IPS-11a (cell line): ENCODE measurements around the gene TTC7B.

ENCODE experiments used
- H3K4me3 ChIP-seq: one replicate; pipeline ENCODE4 v1.5.1; 2013; ENCODE audit warnings: low read depth, low read length, control low read depth

Gene TTC7B

DNA sequence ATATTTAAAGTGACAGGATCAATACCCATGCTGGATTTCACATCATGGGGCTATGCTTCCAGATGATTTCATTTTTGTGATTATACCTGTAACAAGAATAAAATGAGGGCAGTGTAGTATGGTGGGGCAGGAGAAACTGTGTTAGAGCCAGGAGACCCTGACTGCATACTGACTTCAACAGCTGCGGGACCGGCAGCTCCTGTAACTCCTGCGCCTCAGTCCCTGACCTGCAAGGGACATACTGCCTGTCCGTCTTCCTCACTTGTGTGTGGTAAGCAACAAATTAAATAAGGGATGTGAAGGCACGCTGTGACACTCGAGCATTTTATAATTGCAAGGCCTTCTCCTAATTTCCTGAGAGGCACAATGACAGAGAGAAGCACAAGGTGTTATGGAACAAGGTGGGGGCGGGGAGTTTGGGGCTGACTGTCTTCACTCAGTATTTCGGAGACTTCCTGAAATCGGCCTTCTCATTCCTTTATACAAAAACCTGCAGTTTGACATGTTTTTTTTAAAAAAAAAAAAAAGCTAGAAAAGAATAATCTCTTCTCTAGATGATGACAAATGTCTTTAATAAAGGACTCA is 164.2 kb downstream of the TTC7B start:
- H3K4me3 ChIP-seq, result no peak overlapping the region

DNA sequence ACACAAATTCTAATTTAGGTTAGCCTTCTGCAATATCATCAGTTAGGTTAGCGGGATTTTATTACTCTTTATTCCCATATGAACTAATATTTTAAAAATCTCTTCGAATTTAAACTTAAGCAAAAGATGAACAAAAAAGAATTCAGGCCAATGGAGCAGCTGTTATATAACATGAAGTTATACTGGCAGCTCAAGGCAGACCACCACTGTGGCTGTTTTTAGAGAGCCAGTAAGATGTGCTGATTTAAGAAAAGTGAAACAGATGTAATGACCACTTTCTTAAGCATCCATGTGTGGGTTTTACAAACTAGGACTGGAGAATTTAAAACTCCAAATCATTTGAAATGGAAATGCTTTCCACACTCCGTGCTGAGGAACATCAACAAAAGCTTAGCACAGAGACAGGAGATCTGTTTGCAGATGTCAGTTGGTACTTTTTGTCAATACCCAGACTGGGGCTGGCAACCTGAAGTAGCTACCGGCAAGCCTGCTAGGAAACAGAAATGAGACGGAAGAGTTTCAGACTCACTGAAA is 164.9 kb downstream of the TTC7B start:
- no peak overlapping the region for H3K4me3 ChIP-seq

DNA sequence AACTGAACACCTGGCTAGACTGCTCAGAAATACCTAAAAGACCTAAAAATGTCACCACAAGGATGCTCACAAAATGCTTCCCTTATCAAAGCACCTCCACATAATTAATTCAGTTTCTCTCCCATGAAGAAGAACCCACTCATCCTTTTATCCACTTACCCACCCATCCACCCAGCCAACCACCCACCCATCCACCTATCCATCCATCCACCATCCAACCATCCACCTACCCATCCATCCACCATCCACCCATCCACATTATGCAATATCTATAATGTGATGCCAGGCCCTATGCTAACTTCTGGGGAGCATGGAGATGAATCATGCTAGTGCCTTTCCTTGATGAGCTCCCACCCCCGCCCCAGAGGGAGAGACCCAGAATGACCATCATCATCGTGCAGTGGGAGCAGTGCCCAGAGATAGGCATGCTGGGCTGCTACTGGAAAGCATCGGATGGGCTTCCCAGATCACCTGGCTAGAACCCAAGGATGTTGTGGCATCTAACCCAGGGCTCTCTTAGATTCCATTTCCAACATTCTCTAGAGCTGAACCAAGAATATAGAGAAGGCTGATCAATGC is 166.6 kb downstream of the TTC7B start:
- H3K4me3 ChIP-seq, result no peak overlapping the region

DNA sequence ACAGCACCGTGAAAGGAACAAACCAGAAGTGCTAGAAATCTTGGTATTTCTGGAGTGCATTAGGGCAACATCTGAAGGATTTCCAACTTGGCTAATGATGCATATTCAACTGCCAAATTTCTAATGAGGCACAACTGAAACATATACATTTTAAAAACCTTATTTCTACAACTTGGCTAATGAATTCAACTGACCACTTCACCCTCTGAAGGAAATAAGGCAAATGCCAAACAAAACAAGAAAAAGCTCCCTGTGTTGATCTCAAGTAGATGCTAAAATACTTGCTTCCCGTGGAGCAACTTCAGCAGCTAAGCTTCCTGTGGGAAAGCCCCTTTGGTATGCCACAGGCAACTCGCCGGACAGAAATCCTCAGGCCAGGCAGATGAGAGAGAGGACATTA is 167.1 kb downstream of the TTC7B start:
- no peak overlapping the region for H3K4me3 ChIP-seq

DNA sequence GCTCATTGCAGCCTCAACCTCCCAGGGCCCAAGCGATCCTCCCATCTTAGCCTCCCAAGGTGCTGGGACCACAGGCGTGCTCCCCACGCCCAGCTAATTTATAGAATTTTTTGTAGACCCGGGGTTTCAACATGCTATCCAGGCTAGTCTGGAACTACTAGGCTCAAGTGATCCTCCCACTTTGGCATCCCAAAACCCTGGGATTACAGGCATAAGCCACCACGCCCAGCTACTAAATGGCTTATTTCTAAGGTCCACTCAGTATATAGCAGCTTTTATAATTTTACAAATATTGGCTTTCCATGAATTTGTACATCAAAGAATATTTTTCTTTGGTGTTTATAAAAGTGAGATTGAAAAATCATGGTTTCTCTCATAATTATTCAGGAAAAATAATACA is 167.8 kb downstream of the TTC7B start:
- H3K4me3 ChIP-seq, result no peak overlapping the region

DNA sequence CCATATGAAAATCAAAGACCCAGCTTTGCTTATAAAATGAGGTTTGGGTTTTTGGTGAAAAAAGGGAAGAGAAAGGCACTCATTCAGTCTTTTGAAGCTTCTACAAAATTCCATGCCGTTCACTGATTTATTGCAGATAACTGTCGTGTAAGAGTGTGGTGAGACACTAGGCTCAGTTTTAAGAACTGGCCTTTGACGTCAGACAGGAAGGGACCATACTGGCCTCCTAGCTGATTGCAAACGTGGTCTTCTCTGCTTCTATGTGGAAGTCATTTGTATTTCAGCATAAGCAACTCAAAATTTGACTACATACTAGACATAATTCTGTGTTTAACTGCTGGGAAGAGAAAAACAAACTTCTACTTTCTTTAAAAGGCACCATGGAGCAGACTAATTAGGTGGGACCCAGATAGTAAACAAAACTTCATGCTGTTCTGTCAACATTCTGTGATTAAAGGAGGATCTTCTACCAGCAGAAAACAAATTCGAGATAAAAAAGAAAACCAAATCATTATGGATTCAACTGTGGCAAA is 168.7 kb downstream of the TTC7B start:
- H3K4me3 ChIP-seq, result no peak overlapping the region

DNA sequence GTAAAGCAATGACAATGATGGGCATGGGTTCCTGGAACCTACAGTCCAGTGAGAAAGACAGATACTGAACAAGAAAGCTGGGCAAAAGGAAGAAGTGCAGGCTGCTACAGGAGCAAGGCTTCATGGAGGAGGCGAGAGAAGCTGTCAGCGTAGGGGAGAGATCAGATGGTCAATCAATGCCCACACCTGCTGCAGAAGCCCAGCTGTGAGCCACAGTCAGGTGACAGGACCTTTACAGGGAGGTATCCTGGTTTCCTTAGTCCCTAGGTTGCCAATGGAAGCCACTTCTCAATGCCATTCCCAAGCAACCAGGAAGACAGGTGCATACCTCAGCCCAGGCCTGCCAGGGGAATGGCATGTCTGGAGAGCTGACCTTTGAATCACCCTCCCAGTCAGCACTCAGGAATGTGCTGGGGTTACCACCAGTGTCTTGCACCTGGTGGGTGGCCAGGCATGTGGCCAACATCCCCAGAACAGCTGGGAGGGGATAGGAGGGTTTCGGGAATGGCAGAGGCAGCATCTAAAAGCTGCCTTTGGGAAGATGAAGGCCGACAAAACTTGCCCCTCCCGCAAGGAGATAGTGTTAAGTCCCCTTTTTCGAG is 170.3 kb downstream of the TTC7B start:
- no peak overlapping the region for H3K4me3 ChIP-seq

DNA sequence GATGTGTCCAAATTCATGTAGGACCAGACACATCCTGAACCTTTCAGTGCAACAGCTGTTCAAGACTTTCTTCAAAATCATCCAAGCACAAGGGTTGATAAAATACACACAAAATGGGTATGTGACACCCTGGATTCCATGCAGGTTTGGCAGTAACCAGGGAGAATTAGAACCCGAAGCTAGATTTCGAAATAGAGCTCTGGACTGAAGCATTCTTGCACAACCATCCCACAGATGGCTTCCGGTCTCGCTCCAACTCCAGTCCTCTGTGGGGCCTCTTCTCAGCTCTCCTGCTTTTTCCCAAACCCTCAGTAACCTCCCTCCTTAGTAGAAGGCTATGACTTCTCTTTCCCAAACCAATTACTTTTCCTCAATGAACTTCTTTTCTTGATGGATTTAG is 171.3 kb downstream of the TTC7B start:
- no peak overlapping the region for H3K4me3 ChIP-seq

DNA sequence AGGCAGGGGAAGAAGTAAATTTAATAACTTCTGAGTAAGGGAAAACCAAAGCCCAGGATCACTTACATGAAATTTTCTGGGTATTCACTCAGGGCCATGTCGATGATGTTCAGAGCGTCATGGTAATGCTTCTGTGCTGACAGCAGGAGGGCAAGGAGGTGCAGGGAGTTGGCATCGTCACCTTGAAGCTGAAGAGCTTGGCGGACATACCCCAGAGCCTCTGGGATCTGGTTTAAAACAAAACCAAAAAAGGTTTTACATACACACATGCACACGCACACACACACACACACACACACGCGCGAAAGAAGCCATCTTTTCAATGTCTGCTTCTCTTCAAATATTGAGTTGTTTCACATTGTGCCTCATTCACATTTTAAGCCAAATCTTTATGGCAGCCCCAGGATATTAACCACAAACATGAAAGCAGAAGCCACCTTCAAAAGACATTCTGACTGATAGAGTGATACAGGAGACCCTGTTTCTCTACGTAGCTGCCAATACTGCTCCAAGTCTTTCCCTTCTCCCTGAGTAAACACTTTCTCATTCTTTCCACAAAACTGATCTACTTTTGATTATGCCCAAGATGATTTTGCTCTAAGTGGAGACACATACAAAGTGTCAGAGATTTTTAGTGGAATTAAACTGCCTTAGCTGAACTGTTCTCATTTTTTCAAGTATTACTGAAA is 172.1 kb downstream of the TTC7B start:
- H3K4me3 ChIP-seq, result no peak overlapping the region

DNA sequence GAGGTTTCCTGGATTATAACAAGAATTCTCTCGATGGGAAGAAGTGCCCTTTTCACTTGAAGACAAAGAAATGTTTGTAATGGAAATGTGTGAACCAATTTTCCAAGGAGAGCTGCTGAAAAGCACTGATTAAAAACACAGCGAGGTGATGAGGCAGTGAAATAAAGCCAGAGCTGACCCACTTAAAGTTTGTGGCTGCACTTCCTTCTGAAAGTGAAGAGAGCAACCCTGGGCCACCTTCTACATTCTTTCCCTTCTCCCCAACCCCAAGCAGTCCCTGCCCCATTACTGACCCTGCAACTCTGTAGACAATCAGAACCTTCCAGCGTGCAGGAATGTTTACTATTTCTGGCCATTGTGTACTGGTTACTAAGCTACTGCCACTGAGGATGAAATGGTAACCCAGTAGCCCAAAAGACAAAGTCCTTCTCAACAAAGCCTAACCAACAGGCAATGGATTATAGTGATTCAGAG is 173.9 kb downstream of the TTC7B start:
- H3K4me3 ChIP-seq, result no peak overlapping the region

DNA sequence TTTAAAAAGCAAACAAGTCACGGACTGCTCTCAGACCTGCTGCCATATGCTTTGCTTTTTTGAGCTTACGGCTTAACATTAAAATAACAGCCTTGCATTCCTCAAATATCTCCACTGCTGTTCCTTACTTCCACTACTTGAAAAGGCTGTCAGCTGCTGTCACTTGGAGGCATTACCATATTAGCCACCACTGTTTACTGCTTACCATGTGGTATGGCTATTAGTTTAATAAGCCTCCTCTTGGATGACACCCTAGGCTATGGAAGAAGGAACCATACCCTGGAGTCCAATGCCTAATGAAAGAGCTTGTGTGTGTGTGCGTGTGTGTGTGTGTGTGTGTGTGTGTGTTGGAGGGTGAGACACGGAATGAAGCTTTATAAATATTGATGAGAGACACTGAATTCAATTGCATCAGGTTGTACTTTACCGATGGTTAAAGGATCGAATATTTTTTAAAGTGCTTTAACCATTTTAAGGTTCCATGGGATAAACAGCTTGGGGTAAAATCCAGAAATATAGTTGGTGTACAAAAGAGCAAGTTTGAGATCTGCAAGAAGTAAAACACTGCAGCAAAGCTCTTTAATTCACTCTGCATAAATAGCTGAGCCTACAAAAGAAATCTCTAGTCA is 174.5 kb downstream of the TTC7B start:
- no peak overlapping the region for H3K4me3 ChIP-seq

DNA sequence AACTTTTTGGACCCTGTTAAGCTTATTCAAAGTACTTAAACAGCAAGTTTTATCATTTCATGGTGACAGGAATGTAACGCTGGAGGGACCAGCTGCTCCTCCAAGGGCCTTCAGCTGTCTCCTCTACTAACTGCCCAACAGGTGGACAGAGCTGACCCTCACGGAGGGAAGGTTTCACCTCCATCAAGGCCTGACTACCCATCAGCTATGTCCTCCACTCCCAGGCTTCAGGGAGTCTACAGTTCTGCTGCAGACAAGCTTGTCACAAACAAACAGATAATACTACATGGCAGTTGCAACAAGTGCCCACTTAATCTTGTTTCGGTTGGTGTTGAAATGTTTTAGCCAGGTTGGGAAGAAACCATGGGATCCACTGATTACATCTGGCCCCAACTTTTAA is 175.1 kb downstream of the TTC7B start:
- H3K4me3 ChIP-seq, result no peak overlapping the region

DNA sequence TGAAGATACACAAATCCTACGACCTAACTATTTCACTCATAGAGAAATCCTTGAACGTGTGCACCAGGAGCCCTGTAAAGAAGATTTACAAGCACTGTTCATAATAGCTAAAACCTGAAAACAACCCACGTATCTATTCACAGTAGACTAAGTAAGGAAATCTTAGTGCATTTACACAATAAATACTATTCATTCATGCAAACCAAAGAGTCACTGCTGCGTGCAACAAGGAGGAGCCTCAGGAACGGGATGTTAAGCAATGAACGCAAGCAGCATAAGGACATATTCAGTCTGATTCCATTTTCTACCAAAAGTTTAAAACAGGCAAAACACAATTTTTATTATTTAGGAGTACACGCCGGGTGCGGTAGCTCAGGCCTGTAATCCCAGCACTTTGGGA is 176.6 kb downstream of the TTC7B start:
- no peak overlapping the region for H3K4me3 ChIP-seq

DNA sequence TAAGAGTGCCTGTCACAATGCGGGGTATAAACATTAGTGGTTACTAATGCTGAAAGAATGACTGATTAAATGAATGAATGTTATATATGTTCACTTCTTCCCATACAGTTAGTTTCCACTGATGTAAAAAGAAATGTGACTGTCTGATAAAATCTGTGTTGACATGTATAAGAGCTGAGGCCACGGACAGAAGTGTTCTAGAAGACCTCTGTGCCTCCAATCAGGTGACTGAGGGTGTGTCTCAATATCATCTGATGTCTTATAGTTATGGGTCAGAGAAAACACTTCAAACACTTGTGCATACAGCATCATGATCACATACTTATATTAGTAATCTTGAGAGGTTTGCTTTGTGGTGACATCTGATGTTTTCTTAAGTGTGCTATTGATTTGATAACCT is 183.4 kb downstream of the TTC7B start:
- no peak overlapping the region for H3K4me3 ChIP-seq

DNA sequence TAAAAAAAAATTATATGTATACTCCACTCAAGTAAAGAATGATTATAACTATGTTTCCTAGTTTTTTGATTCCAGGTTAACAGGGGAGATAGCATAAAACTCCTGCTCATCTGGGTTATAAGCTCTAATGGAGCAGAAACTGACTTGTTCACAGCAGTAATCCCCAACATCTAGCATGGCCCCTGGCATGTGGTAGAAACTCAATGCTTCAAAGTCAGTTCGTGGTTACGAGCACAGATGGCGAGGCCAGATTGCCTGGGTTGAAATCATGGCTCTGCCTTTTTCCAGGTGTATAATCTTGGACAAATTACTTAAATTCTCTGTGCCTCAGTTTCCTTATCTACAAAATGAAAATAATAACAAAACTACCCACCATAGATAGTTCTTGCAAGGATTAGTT is 183.8 kb downstream of the TTC7B start:
- H3K4me3 ChIP-seq, result no peak overlapping the region

DNA sequence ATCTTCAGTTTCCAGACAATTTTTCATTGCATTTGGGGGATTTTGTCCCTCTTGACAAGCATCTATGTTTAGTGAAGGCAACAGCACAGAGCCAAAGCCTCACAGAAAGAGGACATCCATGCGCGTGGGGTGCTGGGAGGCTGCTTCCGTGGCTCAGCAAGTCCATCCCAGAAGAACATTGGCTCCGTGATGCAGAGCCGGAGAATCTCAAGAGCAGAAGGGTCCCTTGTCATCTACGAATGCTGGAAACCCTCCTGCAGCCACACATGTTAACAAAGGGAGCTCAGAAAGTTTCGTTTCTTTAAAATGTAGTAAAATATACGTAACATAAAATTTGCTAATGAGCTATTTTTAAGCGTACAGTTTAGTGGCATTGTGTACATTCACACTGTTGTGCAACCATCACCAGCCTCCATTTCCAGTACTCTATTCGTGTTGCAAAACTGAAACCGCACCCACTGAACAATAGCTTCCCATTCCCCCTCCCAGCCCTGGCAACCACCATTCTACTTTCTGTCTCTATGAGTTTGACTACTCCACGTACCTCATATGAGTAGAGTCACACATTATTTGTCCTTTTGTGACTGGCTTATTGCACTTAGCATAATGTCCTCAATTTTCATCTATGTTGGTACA is 185.9 kb downstream of the TTC7B start:
- H3K4me3 ChIP-seq, result no peak overlapping the region

DNA sequence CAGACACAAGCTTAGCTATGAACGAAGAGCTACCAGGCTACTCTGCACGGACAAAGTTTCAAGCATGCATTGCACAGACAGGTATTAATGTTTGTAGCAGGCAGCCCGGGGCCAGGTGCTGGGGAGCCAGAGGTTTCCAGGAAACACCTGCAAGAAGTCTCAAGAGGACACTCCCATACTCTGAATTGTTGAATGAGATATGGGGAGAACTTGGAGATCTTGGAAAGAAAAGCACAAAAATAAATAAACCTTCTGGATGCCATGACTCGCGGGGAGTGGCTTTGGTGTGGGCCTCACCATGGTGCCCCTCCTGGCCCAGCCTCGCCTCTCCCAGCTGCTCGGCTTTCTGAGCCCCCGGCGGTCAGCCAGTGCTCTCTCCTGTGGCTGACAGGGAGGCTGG is 186.8 kb downstream of the TTC7B start:
- no peak overlapping the region for H3K4me3 ChIP-seq

DNA sequence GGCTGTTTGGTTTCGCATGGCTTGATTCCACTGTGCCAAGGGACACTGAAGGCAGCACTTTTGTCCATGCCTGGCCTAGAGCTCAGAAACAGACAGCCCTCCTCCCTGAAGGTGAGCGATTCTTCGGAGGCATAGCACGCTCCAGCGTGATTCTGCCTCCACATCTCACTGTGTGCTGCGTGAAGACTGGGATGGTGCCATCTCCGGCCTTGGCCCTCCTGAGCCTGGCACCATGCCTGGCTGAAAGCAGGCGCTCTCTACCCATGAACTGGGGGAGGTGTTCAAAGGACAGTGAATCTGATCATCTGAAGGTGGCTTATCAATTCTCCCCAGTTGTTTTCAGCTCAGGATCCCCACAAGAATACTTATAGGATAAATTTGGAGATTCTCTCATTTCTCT is 187.4 kb downstream of the TTC7B start:
- no peak overlapping the region for H3K4me3 ChIP-seq

DNA sequence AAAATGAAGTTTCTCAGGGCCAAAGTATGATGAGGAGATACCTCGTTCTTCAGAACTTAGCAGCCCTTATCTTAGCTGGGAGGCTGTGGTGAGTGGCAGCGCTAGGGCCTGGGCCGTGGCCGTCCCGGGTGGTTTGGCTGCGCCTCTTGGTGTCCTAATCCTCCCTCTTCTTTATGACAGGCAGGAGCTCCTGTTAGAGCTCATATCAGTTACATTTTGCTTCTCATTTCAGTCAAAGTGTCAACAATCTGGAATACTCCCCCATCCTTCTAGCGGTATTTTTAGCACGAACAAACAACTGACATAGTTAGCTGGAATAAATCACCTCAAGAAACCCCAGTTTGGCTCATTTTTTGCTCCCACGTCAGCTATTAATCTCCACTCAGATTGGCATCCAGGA is 188.8 kb downstream of the TTC7B start:
- no peak overlapping the region for H3K4me3 ChIP-seq

DNA sequence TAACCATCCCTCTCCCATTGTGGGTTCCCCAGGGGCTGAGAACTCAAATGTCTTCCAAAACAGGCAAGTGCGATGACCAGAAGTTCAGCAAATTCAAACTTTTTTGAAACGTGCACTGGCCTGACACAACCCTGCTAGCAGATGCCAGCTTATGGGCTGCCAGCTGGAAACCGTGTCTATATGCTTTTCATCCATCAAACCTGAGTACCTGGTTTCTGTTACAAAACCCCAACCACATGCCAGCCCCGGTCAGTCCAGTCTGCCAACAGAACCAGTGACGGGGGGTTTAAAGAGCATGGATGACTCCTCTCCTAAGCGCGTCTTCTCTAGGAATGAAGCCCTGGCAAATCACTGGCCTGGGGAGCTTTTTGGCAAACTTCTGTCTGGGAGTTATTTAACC is 189.7 kb downstream of the TTC7B start:
- no peak overlapping the region for H3K4me3 ChIP-seq

DNA sequence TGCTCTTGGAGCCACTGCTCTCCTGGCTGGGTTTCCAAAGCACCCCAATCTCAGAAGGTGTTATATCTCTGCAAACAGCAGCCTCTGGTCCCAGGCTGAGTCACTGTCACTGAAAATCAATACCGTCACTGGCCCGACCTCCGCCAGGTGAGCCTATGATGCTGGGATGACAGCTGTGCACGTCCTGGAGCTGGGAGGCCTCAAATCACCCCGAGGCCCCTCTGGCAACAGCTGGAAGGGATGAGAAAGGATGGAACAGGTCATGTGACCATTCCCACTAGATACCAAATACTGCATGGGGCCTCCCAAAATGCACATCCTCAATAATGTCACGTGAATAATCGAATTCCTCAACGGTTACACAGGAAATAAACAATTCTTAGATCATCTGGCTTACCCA is 190.8 kb downstream of the TTC7B start:
- H3K4me3 ChIP-seq, result no peak overlapping the region
